NB4 (cell line): ENCODE results near the gene SH2D6.

Source experiments
- CTCF ChIP-seq: IDR thresholded peaks from one replicate; pipeline ENCODE4 v1.5.1; 2012; ENCODE audit warnings: low read depth, low read length
- MAX ChIP-seq: IDR thresholded peaks from 2 replicates; pipeline ENCODE4 v1.6.1; 2011; ENCODE audit warnings: low read depth, low read length
- MYC ChIP-seq: IDR thresholded peaks from 2 replicates; pipeline ENCODE4 v1.6.1; 2011; ENCODE audit warnings: low read depth, low read length
- POLR2A ChIP-seq: IDR thresholded peaks from 2 replicates; pipeline ENCODE4 v1.6.1; 2011; ENCODE audit warnings: mild to moderate bottlenecking; ENCODE audit not compliant: insufficient read length; ENCODE audit errors: extremely low read depth

- TF ChIP-seq CTCF = no peak
- TF ChIP-seq POLR2A = no peak
- no peak for TF ChIP-seq MAX
- TF ChIP-seq MYC = no peak
Measured at GRCh38 chr2:85400541-85401463, 17.7 kb upstream of the SH2D6 start.
